ENCODE results near the gene PLCB3. TPM values are rescaled to one million over a fixed set of nuclear protein-coding genes. Genes with fewer than 3 reads are reported as not detected.

Gene PLCB3
- total RNA-seq (2022; extraction: Qiagen RNA extraction; ENCODE audit: low read depth) = 16.6 to 24.0 TPM (median 21.3 TPM) in 5 replicates

DNA sequence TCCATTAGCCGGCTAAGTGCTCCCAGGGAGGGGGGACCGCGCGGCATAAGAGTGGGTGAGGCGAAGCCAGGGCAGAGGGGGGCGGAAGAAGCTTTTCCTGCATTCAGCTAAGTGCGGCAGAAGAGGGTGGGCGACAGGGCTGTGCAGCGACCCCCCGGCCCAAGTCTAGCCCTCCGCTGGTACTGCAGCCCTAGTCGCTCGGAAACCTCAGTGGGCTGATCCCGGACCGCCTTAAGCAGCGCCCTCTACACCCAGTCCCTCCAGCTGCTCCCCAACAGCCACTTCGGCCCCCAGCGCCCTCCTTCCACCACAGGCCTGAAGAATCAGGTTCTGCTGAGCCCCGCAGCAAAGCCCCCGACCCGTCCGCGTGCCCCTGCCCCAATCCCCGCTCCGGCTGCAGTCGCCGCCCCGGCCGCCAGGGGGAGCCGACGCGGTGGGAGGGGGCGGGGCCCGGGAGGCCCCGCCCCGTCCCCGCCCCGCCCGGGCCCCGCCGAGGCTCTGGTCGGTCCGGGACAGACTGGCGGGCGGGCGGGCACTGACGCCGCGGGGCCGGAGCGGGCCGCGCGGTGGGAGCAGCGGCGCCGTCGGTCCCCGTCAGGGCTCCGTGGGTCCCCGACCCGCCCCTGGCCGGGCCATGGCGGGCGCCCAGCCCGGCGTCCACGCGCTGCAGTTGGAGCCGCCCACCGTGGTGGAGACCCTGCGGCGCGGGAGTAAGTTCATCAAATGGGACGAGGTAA lies at the start of gene PLCB3:
Gene PLCB3 (plus strand): TSS at position 515 of the 737 bp plus-strand sequence. CDS start 120 bp downstream, at position 635.

DNA sequence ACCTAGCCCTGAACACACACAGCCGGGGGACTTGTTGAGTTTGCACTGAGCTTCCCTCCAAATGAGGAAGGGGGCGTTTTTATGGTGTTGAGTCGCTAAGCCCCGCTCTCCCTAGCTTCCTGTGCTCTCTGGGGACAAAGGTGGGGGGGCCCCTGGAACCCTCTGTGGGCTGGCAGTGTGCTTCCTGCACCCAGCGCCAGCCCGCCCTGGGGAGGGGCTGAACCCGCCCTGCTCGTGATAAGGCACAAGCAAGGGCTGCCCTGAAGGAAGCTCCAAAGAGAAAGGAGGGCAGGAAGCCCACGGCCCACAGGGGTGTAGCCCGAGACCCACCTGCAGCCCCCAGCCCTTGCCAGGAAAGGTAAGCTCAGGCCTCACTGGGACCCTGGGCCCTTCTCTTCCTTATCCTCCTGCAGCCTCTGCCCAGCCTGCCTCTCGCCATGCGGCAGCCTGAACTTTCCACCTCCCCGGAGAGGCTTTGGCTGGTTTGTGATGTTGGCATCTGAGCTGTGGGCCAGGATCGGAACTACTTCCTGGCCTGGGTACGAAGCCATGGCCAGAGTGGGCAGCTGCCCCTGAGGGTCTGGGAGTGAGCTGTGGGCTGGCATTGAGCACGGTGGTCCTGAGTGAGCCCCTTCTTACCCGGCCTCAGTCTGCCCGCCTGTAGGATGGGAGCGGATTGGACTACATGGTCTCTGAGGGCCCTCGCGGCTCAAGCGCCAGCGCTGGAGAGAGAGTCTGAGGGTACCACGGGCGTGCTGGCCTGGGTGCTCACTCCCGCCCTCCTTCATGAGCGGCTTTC lies 44.7 kb upstream of the PLCB3 start, which contains the start of gene FERMT3:
Gene FERMT3 (plus strand): TSS at position 265 of the 799 bp plus-strand sequence. CDS start 644 bp downstream, outside the sequence.

DNA sequence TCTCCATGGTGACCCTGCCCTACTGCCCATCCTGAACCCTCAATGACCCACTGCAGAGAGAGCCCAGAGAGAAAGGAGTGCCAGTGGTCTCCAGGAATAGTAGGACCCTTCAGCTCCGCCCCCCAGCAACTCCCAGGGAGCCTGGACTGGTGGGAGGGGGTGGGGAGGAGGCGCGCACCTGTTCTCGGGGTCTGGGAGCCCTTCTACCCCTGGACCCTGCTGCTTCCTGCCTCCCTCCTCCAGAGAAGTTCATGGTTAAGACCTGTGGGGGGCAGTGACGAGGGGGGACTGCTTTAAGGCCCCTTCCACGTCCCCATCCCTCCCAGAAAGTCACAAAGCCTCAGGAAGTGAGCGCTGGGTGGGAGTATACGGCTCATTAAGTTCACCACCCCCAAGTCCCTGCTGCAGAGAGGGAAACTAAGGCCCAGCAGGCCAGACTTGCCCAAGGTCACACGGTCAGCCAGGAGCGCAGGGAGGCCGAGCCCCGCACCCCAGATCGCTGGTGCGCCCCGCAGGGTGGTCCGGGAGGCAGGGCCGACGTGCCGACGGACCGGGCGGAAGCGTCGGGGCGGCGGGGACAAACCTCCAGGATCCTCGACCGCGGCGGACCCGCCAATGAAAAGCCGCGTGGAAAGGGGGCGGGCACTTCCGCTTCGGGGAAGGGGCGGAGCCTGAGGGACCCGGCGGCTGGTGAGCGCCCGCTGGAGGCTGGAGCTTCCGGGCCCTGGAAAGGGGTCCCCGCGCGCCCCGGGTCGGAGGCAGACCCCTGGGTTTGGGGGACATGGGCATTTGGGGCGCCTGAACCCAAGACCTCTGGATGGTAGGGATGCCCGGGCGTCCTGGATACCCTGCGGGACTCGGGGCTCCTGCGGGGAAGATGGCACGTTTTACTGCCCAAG lies 25.5 kb upstream of the PLCB3 start, which contains the start of the genes NUDT22 and TRPT1:
Gene NUDT22 (plus strand): TSS at position 667 of the 899 bp plus-strand sequence. CDS start 379 bp downstream, outside the sequence.
Gene TRPT1 (minus strand): TSS at position 579 of the 899 bp plus-strand sequence. CDS start 326 bp downstream, at position 253.

DNA sequence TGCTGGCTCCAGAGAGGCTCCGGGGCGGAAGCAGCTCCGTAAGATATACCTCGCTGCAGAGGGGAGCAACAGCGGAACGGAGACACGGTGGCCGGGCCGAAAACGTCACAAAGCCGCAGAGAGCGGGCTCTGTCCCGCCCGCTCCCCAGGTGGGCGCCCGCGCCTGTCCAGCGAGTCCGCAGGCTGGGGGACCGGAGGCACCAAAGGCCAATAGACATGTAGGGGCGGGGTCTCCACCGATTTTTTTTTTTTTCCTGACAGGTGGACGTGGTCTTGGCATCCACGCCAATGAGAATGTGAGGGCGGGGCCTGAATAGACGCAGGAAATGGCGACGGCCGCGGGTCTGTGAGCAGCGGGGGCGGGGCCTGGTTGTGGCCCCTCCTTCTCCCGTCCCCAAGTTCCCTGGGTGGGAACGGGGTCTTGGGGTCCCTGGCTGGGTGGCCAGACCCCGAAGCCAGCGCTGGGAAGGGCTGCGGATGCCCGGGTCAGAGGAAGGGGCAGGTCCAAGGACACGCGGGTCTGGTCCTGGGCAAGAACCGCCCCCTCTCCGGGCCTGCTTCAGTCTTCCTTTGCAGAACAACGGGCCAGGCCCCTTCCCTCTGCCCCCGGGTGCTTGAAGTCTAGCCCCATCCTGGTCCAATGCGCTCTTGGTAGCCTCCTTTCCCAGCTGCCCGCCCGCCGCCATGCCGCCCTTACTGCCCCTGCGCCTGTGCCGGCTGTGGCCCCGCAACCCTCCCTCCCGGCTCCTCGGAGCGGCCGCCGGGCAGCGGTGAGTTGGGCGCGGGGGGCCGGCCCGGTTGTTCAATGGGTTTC lies 21.0 kb upstream of the PLCB3 start, which contains the start of gene DNAJC4:
Gene DNAJC4 (plus strand): TSS at position 378 of the 814 bp plus-strand sequence. CDS start 307 bp downstream, at position 685.

DNA sequence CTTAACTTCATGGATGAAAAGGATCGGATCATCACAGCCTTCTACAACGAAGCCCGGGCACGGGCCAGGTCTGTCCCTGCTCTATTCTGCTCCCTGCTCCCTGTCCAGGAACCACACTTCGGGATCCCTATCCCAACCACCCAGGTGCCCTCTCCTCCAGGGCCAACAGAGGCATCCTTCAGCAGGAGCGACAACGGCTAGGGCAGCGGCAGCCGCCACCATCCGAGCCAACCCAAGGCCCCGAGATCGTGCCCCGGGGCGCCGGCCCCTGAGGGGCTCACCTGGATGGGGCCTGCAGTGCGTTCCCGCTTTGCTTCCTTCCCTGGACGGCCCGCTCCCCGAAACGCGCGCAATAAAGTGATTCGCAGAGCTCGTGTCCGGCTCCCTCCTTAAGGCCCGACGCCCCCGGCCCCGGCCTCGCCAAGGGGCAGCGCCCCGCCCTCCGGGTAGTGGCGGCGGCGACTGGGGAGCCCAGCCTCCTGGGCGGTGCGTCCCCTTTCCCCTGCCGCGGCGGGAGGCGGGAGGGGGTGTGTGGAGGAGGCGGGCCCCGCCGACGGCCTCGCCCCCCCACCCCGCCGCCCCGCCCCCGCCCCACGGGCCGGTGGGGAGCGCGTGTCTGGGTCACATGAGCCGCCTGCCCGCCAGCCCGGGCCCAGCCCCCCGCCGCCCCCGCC lies 17.3 kb upstream of the PLCB3 start, which contains the start of gene VEGFB:
Gene VEGFB (plus strand): TSS at position 672 of the 674 bp plus-strand sequence. CDS start 250 bp downstream, outside the sequence.

DNA sequence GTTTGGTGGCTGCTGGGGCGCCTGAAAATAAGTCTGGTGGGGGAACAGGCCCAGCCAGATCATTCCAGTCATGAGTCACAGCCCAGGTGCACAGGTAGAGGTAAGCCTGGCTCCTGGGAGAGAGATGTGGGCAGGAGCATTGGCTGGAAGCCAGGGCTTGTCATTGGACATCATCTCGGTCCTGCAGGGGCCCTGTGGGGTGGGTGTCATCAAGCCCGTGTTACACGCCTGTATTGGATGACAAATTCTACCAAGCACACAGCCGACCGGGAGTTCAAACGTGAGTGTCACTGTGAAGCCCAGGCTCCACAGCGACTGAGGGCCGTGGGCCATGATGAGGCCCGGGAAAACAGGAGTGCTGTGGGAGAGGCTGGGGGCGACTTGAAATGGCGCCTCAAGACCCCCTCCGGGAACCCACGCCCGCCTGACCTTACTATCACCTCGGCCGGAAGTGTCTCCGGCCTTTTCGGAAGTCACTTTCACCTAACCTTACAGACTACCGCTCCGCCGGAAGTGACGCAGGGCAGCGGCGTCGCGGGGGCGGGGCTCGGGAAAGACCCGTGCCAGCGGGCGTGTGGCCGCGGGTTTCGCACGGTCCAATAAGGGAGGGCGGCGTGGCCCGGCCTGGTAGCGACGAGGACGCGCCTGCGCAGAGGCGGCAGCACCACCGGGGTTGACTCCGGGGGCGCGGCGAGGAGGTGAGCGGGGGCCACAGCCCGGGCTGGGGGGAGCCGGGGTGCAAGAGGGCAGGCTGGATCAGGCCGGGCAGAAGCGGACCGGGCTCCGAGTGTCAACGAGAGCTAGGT lies 10.7 kb upstream of the PLCB3 start, which contains the start of gene FKBP2:
Gene FKBP2 (plus strand): TSS at position 661 of the 806 bp plus-strand sequence. CDS start 1,293 bp downstream, outside the sequence.

DNA sequence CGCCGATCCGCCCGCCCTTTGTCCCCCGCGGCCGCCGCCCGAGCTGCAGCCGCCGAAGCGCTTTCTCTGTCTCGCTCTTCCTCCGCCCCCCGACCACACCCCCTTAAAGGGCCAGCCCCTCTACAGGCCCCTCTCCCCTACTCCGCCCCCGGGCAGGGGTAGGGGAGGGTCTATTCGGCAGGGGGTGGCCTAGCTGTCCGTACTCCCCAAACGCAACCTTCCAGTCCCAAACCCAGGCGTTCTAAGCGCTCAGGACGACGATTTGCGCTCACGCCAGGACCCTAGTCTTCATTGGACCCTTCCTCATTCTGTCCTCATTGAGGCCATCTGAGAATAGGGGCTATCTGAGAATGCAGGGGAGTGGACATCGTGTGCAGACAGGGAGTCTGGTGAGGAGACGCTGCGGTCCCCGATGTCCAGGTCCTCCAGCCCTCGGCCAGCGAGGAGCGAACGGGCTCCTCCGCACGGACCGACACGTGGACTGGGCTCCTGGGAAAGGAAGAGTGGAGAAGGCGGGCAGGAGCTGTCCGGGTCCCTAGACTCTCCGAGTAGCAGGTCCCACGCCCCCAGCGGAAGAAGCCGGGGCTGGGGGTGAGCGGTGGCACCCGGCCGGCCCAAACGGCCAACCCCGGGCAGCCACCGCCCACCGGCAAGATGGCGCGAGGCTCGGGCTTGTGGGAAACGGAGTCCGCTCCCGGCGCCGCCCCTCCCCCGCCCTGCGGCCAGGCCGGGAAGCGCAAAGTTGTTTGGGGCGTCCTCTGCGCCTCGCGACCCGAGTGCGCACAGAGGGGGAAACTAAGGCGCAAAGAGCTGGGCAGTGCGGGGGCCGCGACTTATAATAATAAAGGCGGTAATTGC lies 4.2 kb upstream of the PLCB3 start, which contains the start of gene PPP1R14B:
Gene PPP1R14B (minus strand): TSS at position 73 of the 858 bp plus-strand sequence. CDS start 270 bp downstream, outside the sequence.

DNA sequence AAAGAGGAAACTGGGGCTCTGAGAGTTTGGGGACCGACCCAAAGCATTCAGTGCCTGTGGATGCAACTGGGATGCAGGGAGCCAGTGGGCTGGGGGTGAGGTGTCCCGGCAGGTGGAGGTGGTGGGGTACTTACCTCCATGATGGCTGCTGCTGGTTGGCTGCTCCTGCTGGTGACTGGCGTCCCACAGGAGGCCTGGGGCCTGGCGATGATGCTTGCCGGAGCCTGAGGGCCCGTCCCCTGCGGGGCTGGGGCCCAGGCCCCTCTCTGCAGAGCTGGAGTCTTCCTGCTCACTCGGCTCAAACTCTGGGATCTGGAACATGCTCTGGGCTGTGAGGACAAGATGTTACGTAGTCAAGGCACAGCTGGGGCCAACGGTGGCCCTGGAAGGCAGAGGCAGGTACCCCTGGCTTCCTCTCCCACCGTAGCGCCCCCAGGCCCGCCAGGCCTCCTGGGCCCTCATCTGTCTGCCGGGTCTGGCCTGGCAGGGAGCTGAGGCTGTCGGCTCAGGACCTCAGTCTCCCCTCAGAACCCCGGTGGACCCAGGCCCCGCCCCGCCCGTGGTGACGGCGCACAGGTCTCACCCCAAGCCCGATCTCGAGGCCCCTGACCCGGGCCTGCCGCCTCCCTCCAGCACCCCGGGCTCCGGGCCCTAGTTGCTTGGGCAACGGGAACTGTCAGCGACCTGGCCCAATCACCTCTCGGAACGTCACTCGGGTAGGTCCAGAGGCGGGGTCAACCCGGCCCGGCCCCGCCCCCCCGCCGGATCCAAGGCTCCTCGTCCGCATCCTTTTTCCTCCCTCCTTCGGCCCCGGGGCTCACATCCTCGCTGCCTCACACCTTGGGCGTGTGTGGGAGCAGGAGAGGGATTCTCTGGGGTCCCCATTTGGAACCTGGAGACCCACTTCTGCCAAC lies 33.0 kb downstream of the PLCB3 start, which contains the start of gene BAD:
Gene BAD (minus strand): TSS at position 618 of the 914 bp plus-strand sequence. CDS start 297 bp downstream, at position 321.

DNA sequence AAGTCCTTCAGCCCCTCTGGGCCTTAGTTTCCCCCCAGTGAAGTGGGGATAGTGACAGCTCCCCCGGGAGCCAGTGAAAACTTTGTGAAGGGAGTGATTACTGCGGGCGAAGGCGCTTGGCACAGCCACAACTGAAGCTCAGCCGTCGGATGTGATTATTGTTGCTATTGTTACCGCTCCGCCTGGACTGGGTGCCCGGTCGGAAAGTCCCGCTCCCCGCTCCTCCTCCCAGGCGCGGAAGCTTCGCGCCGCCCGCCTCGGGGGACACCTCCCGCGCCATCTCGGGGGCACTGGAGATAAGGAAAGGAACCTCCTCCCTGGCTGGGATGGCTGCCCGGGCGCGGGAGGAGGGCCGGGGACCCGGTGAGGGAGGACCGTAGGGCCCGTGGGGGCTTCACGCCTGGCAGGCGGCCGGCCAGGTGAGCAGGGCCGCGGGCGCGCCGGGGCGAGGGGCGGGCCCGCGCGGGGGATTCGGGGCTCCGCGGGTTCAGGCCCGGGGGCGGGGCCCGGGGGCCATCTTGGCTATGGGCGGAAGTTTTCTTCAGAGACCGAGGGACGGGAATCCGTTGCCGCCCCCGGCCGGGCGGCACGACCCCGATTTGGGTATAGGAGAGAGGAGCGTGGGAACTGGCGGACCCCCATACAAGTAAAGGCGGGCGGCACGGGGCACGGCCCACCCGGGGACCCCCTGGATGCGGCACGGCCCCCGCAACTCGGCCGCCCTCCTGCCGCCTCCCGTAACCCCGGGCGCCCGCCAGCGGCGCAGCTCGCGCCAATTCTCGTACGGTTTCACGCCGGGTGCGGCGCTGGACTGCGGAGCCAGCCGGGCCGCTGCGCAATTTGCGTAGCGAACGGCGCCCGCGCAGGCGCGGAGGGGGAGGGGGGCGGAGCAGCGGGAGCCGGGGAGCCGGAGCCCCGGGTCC lies 33.9 kb downstream of the PLCB3 start, which contains the start of gene GPR137:
Gene GPR137 (plus strand): TSS at position 887 of the 923 bp plus-strand sequence. CDS start 677 bp downstream, outside the sequence.

DNA sequence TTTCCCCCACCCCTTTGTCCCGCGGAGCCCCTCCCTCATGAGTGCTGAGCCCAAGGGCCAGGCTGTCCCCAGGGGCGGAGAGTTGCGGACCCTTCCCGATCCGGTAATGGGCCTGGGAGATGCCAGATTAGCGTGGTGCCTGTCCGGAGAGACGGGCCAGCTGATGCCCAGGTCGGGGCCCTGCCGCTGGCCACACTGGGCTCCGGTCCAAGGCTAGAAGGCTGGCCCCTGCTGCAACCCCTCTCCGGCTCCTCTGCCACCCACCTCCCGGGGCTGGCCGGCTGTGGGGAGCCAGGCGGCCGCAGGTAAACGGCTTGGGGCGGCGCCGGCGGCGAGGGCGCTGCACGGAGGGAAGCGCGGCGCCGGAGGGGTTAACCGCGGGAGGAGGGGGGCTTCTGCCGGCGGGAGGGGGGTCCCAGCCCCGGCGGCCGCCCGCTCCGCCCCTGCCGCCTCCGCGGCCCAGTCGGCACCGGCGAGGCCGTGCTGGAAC lies 40.0 kb downstream of the PLCB3 start, which contains the start of gene KCNK4:
Gene KCNK4 (plus strand): TSS at position 41 of the 490 bp plus-strand sequence. CDS start 1,717 bp downstream, outside the sequence.

DNA sequence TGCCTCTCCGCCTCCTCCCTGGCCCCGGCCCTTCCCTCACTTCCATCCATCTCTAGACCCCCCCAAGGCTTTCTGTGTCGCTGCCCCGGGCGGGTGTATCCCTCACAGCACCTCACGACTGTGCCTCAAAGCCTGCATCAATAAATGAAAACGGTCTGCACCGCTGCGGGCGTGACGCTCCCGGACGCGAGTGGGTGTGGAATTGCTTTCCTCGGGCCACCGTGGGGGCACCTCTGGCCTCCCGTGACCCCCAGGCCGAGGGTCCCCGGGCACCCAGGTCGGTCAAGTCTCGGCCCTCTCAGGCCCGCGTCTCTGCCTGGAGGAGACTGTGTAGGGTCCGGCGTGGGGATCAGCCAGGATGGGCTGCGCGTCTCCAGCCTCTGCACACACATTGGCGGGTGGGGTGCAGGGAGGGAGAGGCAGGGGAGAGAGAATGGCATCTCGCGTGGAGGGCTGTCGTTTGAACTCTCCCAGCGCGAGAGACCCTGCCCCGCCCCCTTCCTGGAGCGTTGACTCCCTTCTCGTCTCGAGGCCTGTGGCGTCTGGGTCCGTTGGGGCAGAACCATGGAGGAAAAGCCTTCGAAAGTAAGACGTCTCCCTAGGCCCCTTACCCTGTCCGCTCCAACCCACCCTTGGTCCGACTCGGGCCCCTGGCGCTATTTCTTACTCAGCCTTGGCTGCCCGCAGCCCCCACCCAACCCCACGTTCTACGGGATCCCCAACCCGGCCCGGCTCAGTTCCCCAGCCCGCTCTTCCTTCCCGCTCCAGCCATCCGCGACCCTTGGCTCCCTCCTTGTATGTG lies 48.7 kb downstream of the PLCB3 start, which contains the start of gene CATSPERZ:
Gene CATSPERZ (plus strand): TSS at position 512 of the 802 bp plus-strand sequence. CDS start 53 bp downstream, at position 565.

DNA sequence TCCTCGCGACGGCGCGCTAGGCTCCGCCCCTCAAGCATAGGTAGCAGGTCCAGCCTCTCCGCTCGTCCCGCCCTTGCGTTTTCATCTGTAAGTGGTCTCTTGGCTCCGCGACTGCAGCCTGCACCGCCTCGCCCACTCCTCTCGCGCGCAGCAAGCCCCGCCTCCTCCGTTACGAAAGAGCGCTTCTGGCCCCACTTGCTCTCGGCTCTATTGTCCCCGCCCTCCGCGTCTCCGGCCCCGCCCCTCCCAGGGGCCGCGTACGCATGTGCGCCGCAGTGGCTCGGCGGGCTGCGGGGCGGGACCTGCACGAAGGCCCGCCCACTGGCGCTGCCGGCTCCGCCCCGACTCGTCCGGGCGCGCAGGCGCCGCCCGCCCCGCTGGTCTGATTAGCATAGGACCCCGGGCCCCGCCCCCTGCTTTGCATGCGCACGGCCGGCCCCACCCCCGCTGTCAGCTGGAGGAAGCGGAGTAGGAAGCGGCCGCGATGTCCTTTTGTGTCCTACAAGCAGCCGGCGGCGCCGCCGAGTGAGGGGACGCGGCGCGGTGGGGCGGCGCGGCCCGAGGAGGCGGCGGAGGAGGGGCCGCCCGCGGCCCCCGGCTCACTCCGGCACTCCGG lies 53.9 kb downstream of the PLCB3 start, which contains the start of gene ESRRA:
Gene ESRRA (plus strand): TSS at position 450 of the 616 bp plus-strand sequence. CDS start 1,656 bp downstream, outside the sequence.

DNA sequence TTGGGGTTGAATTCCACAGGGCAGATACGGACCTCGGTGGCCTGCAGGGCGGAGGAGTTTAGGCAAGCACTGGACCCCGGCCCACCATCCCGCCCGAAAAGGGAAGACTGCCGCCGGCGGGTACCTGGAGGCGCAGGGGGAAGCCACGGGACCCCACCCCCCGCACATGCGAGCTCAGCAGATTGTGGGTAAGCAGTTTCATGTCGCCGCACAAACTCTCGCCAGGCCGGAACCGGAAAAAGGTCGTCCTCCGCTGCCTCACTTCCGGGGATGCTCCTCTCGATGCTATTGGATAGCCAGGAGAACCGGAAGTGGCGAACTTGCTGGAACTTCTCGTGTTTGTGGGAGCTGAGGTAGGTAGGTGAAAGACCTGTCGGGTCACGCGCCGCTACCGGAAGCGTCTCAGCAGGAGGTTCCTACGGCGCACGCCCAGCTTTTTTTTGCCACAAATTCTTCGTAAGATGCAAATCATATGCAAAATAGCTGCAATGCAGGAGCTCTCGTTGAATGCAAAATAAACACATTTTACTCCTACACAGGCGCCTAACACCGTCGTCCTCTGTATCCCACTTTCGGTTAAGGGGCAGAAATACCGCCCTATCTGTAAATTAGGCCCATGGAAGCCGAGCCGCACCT lies 66.1 kb downstream of the PLCB3 start, which contains the start of gene TRMT112:
Gene TRMT112 (minus strand): TSS at position 235 of the 636 bp plus-strand sequence. CDS start 33 bp downstream, at position 202.

